ENCODE measurements around the gene MED31. TPM values are rescaled to one million over a fixed set of nuclear protein-coding genes. Genes with fewer than 3 reads are reported as not detected.

Gene MED31
- total and polyA plus RNA-seq, 2 of the 13 experiments (the other 11 are each of a cell fraction or from before 2014, with no cell fraction given): 19.0 to 20.9 TPM

DNA sequence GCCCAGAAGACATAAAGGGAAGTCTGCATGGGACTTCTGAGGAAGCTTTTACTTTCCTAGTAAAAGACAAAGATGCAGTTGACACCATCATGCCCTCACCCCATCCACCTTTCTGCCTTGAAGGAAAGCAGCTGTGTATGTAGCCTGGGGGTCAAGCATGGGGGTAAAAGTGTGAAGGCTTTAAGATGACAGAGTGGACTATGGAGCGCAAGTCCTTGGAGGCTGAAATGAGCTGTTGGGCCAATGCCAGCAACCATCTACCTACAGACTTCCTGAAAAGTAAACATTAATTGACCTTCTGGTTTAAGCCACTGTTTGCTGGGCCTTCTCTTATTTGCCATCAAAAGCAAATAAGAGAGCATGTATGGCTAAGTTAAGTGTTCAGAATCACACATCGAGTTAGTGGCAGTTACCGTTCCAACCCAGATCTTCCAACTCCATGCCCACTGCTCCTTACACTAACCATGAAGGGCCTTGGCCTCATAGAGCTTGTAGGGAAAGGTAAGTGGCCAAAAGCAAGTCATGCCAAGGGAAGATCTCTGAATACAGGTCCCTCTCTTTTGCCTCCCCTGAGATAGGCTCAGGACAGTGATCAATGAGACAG lies 31.8 kb upstream of the MED31 start (continued):
- TF ChIP-seq SP1 (IDR thresholded peaks at IDR 0.05): no peak
- TF ChIP-seq SP1 (CRISPR knock-in tag; IDR thresholded peaks at IDR 0.05): no peak
- TF ChIP-seq, protein P1, sequence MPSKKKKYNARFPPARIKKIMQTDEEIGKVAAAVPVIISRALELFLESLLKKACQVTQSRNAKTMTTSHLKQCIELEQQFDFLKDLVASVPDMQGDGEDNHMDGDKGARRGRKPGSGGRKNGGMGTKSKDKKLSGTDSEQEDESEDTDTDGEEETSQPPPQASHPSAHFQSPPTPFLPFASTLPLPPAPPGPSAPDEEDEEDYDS (CRISPR knock-in tag; IDR thresholded peaks at IDR 0.05): no peak; the same call in 1 of the 2 replicates
- TF ChIP-seq, protein P2, sequence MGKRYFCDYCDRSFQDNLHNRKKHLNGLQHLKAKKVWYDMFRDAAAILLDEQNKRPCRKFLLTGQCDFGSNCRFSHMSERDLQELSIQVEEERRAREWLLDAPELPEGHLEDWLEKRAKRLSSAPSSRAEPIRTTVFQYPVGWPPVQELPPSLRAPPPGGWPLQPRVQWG (CRISPR knock-in tag; IDR thresholded peaks at IDR 0.05; ENCODE audit: borderline replicate concordance, low read depth): no peak
- TF ChIP-seq ZNF496 (CRISPR knock-in tag; IDR thresholded peaks at IDR 0.05; ENCODE audit: insufficient replicate concordance): no peak
- TF ChIP-seq NFIC (IDR thresholded peaks at IDR 0.05; ENCODE audit: low read length): peak; percentile 86
- TF ChIP-seq SP2 (CRISPR knock-in tag; IDR thresholded peaks at IDR 0.05): no peak
- TF ChIP-seq JDP2 (CRISPR knock-in tag; IDR thresholded peaks at IDR 0.05; ENCODE audit: borderline replicate concordance): no peak
- TF ChIP-seq MATR3 (CRISPR knock-in tag; IDR thresholded peaks at IDR 0.05): no peak
- TF ChIP-seq REXO4 (CRISPR knock-in tag; IDR thresholded peaks at IDR 0.05; ENCODE audit: borderline replicate concordance): no peak
- TF ChIP-seq, protein P3, sequence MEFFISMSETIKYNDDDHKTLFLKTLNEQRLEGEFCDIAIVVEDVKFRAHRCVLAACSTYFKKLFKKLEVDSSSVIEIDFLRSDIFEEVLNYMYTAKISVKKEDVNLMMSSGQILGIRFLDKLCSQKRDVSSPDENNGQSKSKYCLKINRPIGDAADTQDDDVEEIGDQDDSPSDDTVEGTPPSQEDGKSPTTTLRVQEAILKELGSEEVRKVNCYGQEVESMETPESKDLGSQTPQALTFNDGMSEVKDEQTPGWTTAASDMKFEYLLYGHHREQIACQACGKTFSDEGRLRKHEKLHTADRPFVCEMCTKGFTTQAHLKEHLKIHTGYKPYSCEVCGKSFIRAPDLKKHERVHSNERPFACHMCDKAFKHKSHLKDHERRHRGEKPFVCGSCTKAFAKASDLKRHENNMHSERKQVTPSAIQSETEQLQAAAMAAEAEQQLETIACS (CRISPR knock-in tag; IDR thresholded peaks at IDR 0.05): no peak
- no peak for TF ChIP-seq ZNF616 (CRISPR knock-in tag; IDR thresholded peaks at IDR 0.05; ENCODE audit: low read depth)
- no peak for TF ChIP-seq CAMTA2 (CRISPR knock-in tag; IDR thresholded peaks at IDR 0.05; ENCODE audit: borderline replicate concordance)
- no peak for TF ChIP-seq CREB1 (IDR thresholded peaks at IDR 0.05)
- 0 out of 2 replicates have a peak, but pooled peaks have one; percentile 52 for TF ChIP-seq CREB1 (CRISPR knock-in tag; IDR thresholded peaks at IDR 0.05)
- TF ChIP-seq, protein P4, sequence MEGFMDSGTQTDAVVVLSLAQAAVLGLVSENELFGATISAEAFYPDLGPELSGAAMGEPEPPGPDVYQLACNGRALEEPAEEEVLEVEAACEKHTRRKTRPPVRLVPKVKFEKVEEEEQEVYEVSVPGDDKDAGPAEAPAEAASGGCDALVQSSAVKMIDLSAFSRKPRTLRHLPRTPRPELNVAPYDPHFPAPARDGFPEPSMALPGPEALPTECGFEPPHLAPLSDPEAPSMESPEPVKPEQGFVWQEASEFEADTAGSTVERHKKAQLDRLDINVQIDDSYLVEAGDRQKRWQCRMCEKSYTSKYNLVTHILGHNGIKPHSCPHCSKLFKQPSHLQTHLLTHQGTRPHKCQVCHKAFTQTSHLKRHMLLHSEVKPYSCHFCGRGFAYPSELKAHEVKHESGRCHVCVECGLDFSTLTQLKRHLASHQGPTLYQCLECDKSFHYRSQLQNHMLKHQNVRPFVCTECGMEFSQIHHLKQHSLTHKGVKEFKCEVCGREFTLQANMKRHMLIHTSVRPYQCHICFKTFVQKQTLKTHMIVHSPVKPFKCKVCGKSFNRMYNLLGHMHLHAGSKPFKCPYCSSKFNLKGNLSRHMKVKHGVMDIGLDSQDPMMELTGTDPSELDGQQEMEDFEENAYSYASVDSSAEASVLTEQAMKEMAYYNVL (CRISPR knock-in tag; IDR thresholded peaks at IDR 0.05; ENCODE audit: borderline replicate concordance): no peak
- TF ChIP-seq, protein P5, sequence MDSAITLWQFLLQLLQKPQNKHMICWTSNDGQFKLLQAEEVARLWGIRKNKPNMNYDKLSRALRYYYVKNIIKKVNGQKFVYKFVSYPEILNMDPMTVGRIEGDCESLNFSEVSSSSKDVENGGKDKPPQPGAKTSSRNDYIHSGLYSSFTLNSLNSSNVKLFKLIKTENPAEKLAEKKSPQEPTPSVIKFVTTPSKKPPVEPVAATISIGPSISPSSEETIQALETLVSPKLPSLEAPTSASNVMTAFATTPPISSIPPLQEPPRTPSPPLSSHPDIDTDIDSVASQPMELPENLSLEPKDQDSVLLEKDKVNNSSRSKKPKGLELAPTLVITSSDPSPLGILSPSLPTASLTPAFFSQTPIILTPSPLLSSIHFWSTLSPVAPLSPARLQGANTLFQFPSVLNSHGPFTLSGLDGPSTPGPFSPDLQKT (CRISPR knock-in tag; IDR thresholded peaks at IDR 0.05; ENCODE audit: borderline replicate concordance): no peak
- TF ChIP-seq, protein P6, sequence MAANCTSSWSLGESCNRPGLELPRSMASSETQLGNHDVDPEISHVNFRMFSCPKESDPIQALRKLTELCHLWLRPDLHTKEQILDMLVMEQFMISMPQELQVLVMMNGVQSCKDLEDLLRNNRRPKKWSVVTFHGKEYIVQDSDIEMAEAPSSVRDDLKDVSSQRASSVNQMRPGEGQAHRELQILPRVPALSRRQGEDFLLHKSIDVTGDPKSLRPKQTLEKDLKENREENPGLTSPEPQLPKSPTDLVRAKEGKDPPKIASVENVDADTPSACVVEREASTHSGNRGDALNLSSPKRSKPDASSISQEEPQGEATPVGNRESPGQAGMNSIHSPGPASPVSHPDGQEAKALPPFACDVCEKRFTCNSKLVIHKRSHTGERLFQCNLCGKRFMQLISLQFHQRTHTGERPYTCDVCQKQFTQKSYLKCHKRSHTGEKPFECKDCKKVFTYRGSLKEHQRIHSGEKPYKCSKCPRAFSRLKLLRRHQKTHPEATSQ (CRISPR knock-in tag; IDR thresholded peaks at IDR 0.05; ENCODE audit: borderline replicate concordance): no peak
- TF ChIP-seq, protein P7, sequence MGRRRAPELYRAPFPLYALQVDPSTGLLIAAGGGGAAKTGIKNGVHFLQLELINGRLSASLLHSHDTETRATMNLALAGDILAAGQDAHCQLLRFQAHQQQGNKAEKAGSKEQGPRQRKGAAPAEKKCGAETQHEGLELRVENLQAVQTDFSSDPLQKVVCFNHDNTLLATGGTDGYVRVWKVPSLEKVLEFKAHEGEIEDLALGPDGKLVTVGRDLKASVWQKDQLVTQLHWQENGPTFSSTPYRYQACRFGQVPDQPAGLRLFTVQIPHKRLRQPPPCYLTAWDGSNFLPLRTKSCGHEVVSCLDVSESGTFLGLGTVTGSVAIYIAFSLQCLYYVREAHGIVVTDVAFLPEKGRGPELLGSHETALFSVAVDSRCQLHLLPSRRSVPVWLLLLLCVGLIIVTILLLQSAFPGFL (CRISPR knock-in tag; IDR thresholded peaks at IDR 0.05): no peak
- TF ChIP-seq LCORL (IDR thresholded peaks at IDR 0.05): no peak
- TF ChIP-seq LCORL (CRISPR knock-in tag; IDR thresholded peaks at IDR 0.05): peak; percentile 74; the same call in 1 of the 2 replicates
- TF ChIP-seq HIVEP1 (CRISPR knock-in tag; IDR thresholded peaks at IDR 0.05): no peak
- TF ChIP-seq PHF21A (CRISPR knock-in tag; IDR thresholded peaks at IDR 0.05): no peak; the same call in 1 of the 2 replicates

Data from HepG2 (cell line).